ENCODE measurements around the gene MTHFD2L.

Gene MTHFD2L

GRCh38 chr4:74344031-74344430, 186.1 kb downstream of the MTHFD2L start:
- no peak for TF ChIP-seq CTCF (IDR thresholded peaks at IDR 0.05; ENCODE audit: low read depth, low read length, missing control alignments)
- no peak overlapping the region for H3K4me3 ChIP-seq (replicated peaks; ENCODE audit: low read depth, low read length)
- no peak for DNase-seq (ENCODE audit: extremely low read depth, low read depth)

Data from HFF-Myc (cell line).